HG02571 (cell line): ENCODE measurements around the gene SLC29A1.
"Not testable (repeated sequence)": the region's sequence is repeated elsewhere in the genome, so short reads cannot be mapped to it uniquely, and the experiment has no call there.

ENCODE experiments used
- ATAC-seq: cut with Tn5 transposase; IDR thresholded peaks from one replicate; pipeline ENCODE4 v1.9.1; 2021; ENCODE audit warnings: mild to moderate bottlenecking, moderate library complexity; ENCODE audit not compliant: unreplicated experiment

SLC29A1 gene

GRCh38 chr6:44193307-44193910 is 30.0 kb upstream of the SLC29A1 start:
- ATAC-seq, result no peak

GRCh38 chr6:44194326-44194725 is 29.1 kb upstream of the SLC29A1 start:
- ATAC-seq, result no peak

- not testable (repeated sequence) for ATAC-seq
Measured at GRCh38 chr6:44196351-44196750, 27.0 kb upstream of the SLC29A1 start.

GRCh38 chr6:44198684-44199083 is 24.7 kb upstream of the SLC29A1 start:
- no peak for ATAC-seq

GRCh38 chr6:44199883-44200282 is 23.5 kb upstream of the SLC29A1 start:
- no peak for ATAC-seq

- no peak for ATAC-seq
Measured at GRCh38 chr6:44201200-44201599, 22.2 kb upstream of the SLC29A1 start.

- no peak for ATAC-seq
Measured at GRCh38 chr6:44201638-44202303, 21.6 kb upstream of the SLC29A1 start.

GRCh38 chr6:44202332-44202971 is 20.9 kb upstream of the SLC29A1 start:
- ATAC-seq, result no peak

GRCh38 chr6:44202972-44203750 is 20.2 kb upstream of the SLC29A1 start:
- no peak for ATAC-seq

- no peak for ATAC-seq
Measured at GRCh38 chr6:44203955-44204354, 19.4 kb upstream of the SLC29A1 start.

- no peak for ATAC-seq
Measured at GRCh38 chr6:44207966-44208365, 15.4 kb upstream of the SLC29A1 start.

- no peak for ATAC-seq
Measured at GRCh38 chr6:44211284-44211683, 12.1 kb upstream of the SLC29A1 start.

GRCh38 chr6:44214307-44214706 is 9.1 kb upstream of the SLC29A1 start:
- no peak for ATAC-seq

GRCh38 chr6:44216677-44217331 is 6.6 kb upstream of the SLC29A1 start, which contains the start of gene MYMX:
Gene MYMX (plus strand): TSS chr6:44216926. CDS start chr6:44217472, 546 bp downstream.
- ATAC-seq, result no peak

- ATAC-seq, result no peak
Measured at GRCh38 chr6:44217332-44218143, 5.9 kb upstream of the SLC29A1 start.

- ATAC-seq, result peak; percentile 55
Measured at GRCh38 chr6:44219053-44219814, 4.2 kb upstream of the SLC29A1 start.

- ATAC-seq, result no peak
Measured at GRCh38 chr6:44219815-44220784, 3.3 kb upstream of the SLC29A1 start.

- ATAC-seq, result no peak
Measured at GRCh38 chr6:44220913-44221290, 2.5 kb upstream of the SLC29A1 start.
